ENCODE measurements around the gene ROR1.

DNA sequence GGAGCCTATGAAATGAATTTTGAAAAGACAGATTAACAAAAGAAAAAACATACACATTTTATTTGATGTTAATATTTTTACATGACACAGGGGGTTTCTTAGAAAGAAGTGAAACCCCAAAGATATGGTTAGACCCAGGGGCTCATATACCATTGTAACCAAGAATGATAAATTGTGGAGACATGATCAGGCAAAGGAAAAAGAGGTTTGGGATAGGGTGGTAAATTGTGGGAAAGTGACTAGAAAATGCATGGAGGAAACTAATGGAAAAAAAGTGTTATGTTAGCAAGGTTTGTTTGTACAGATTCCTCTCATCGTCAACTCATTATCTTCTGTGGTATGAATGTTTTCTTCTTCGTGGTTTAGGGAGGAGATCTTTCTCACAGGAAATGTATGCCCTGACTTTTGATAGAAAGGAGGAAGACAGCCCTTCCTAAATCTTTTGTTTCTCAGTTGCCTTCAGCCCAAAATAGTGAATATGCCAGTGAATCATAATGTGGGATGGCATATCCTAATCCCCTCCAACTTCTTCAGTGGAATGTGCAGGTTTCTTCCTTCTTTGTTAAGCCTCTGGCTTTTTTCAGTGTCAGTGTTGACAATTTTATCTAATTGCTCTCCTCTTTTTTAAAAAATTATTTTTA is 289.2 kb downstream of the ROR1 start:
- TF ChIP-seq CTCF (IDR thresholded peaks at IDR 0.05) (no peak), POLR2A (IDR thresholded peaks at IDR 0.05) (no peak)

Data from uterus (tissue), 2 donors.